Smooth muscle cell (in vitro differentiated cells): ENCODE measurements around the gene EDA. TPM values are rescaled to one million over a fixed set of nuclear protein-coding genes. Genes with fewer than 3 reads are reported as not detected.
A peak's percentile ranks its signal among the peaks of the same experiment; 100 is the strongest.

ENCODE experiments used
- DNase-seq: peaks from one replicate; lab custom pipeline; 2025; ENCODE audit not compliant: unreplicated experiment; lab: John Stamatoyannopoulos, UW
- H2AFZ ChIP-seq: fragments of 200-600 bp; sonication (generic); 2 replicates; pipeline ENCODE4 v1.6.0; 2016; ENCODE audit warnings: antibody characterized with exemption, low read depth, mild to moderate bottlenecking
- H3F3A ChIP-seq: fragments of 200-600 bp; sonication (generic); 2 replicates; pipeline ENCODE4 v1.6.0; 2017; ENCODE audit warnings: antibody characterized with exemption, low read depth
- H3K27ac ChIP-seq: fragments of 200-600 bp; sonication (generic); 2 replicates; pipeline ENCODE4 v1.5.1; 2016; ENCODE audit warnings: low read depth, mild to moderate bottlenecking
- H3K27me3 ChIP-seq: fragments of 200-600 bp; sonication (generic); 2 replicates; pipeline ENCODE4 v1.6.1; 2016; ENCODE audit warnings: low read depth, mild to moderate bottlenecking
- H3K36me3 ChIP-seq: fragments of 200-600 bp; sonication (generic); 2 replicates; pipeline ENCODE4 v1.5.1; 2016; ENCODE audit warnings: low read depth
- H3K4me1 ChIP-seq: fragments of 200-600 bp; sonication (generic); 2 replicates; pipeline ENCODE4 v1.5.1; 2016; ENCODE audit warnings: low read depth
- H3K4me2 ChIP-seq: fragments of 200-600 bp; sonication (generic); 2 replicates; pipeline ENCODE4 v1.6.0; 2016; ENCODE audit warnings: mild to moderate bottlenecking
- H3K4me3 ChIP-seq: fragments of 200-600 bp; sonication (generic); 2 replicates; pipeline ENCODE4 v1.5.1; 2016; ENCODE audit warnings: mild to moderate bottlenecking
- H3K79me2 ChIP-seq: fragments of 200-600 bp; sonication (generic); 2 replicates; pipeline ENCODE4 v1.6.0; 2016; ENCODE audit warnings: low read depth, mild to moderate bottlenecking
- H3K9ac ChIP-seq: fragments of 200-600 bp; sonication (generic); 2 replicates; pipeline ENCODE4 v1.6.0; 2016; ENCODE audit warnings: low read depth
- H3K9me3 ChIP-seq: fragments of 200-600 bp; sonication (generic); replicated peaks from 2 replicates; pipeline ENCODE4 v1.5.1; 2016; ENCODE audit warnings: low read depth
- H4K20me1 ChIP-seq: fragments of 200-600 bp; sonication (generic); 2 replicates; pipeline ENCODE4 v1.6.0; 2016; ENCODE audit warnings: low read depth
- CTCF ChIP-seq: fragments of 200-600 bp; sonication (generic); IDR thresholded peaks from 2 replicates; pipeline ENCODE4 v1.5.1; 2017; ENCODE audit warnings: borderline replicate concordance, mild to moderate bottlenecking, antibody characterized with exemption; ENCODE audit not compliant: insufficient read depth, poor library complexity, severe bottlenecking
- WGBS: methylation state at CpG from one replicate; pipeline ENCODE4 v1.1.7; 2016; ENCODE audit warnings: low lambda C conversion rate; 5-methylcytosine and 5-hydroxymethylcytosine counted together
- polyA plus RNA-seq: library from polyadenylated mRNA; unstranded; fragments of >200 nt; fragmentation: Nextera tagmentation; extraction: Ambion mirVana; gene quantifications from 2 replicates; pipeline ENCODE4 v1.2.1, GENCODE V29; 2016
- total RNA-seq: library from RNA; depleted of rRNA; stranded (reverse); fragments of >200 nt; gene quantifications from 2 replicates; pipeline ENCODE4 v1.2.3, GENCODE V29; 2014

EDA gene
- 1.3 and 2.0 TPM in 2 replicates for total RNA-seq
- polyA plus RNA-seq = 1.0 TPM in 1 of 2 replicates, not detected in the other

DNA sequence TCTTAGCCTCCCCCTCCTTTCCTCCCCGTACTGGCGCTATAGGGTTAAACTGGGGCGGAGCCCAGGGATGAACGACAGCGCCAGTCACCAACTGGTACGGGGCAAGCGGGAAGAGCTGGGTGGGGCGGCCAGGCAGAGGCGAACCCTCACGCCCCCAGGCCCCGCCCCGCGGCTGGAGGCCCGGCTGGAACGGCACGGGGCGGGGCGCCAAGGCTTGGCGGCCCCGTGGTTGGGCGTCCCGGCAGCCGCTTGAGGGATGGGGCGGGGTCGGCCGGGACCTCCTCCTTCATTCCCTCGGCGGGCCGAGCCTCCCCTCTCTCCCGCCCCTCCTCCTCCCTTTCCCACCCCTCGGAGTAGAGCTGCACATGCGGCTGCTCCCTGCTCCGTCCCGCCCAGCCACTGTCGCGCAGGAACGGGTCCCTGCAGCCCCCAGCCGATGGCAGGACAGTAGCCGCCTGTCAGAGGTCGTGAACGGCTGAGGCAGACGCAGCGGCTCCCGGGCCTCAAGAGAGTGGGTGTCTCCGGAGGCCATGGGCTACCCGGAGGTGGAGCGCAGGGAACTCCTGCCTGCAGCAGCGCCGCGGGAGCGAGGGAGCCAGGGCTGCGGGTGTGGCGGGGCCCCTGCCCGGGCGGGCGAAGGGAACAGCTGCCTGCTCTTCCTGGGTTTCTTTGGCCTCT lies at the start of gene EDA:
Gene EDA, plus strand, starts transcription at position 335 of the 678 bp plus-strand sequence.
- H3K27ac ChIP-seq = no peak within 1 kb of the TSS
- 46% methylated on average over 33 of the region's 56 CpGs for WGBS

GRCh38 chrX:69568828-69569227 lies 47.1 kb upstream of the EDA start:
- no peaks in the 10 kb centered on the region for H3K9me3 ChIP-seq
- H4K20me1 ChIP-seq = no peaks in the 10 kb centered on the region
- H3K27ac ChIP-seq = no peak overlapping the region
- no peaks in the 10 kb centered on the region for H3K79me2 ChIP-seq
- H3K4me3 ChIP-seq = no peak overlapping the region
- no peaks in the 10 kb centered on the region for H3K27me3 ChIP-seq
- H3K4me2 ChIP-seq = no peak overlapping the region
- H3K36me3 ChIP-seq = no peaks in the 10 kb centered on the region
- H2AFZ ChIP-seq = no peak overlapping the region
- no peaks in the 10 kb centered on the region for H3K4me1 ChIP-seq
- no peak for DNase-seq
- TF ChIP-seq CTCF = no peak
- 75% methylated on average over 3 of the region's 3 CpGs for WGBS
- no peak overlapping the region for H3K9ac ChIP-seq
- H3F3A ChIP-seq = no peaks in the 10 kb centered on the region

More for the DNA sequence above, at the start of gene EDA:
- Histone ChIP-seq H3F3A (no peaks in the 10 kb centered on the region), H3K4me1 (no peaks in the 10 kb centered on the region), H3K4me3 (peak within 1 kb of the TSS; percentile 56), H3K27me3 (peaks cover 12% of the 10 kb centered on the region), H4K20me1 (no peaks in the 10 kb centered on the region), H3K36me3 (no peaks in the 10 kb centered on the region), H3K9me3 (no peaks in the 10 kb centered on the region), H3K4me2 (peak within 1 kb of the TSS; percentile 80), H3K79me2 (no peaks in the 10 kb centered on the region), H2AFZ (peak within 1 kb of the TSS; percentile 79), H3K9ac (no peak within 1 kb of the TSS)
- TF ChIP-seq CTCF = no peak
- DNase-seq = peak; percentile 42

- Histone ChIP-seq H3K4me3 (no peak overlapping the region), H3F3A (no peaks in the 10 kb centered on the region), H3K4me1 (no peaks in the 10 kb centered on the region), H2AFZ (no peak overlapping the region), H3K27me3 (no peaks in the 10 kb centered on the region), H3K4me2 (no peak overlapping the region), H3K79me2 (no peaks in the 10 kb centered on the region), H3K27ac (no peak overlapping the region), H3K36me3 (no peaks in the 10 kb centered on the region), H3K9me3 (no peaks in the 10 kb centered on the region), H3K9ac (no peak overlapping the region), H4K20me1 (no peaks in the 10 kb centered on the region)
- no peak for DNase-seq
- TF ChIP-seq CTCF = no peak
- 53% methylated on average over 1 of the region's 1 CpG for WGBS
Observed at GRCh38 chrX:69597399-69597798, 18.5 kb upstream of the EDA start.

GRCh38 chrX:69600182-69600581 lies 15.7 kb upstream of the EDA start:
- Histone ChIP-seq H2AFZ (no peak overlapping the region), H3F3A (no peaks in the 10 kb centered on the region), H4K20me1 (no peaks in the 10 kb centered on the region), H3K9ac (no peak overlapping the region), H3K9me3 (no peaks in the 10 kb centered on the region), H3K4me3 (no peak overlapping the region), H3K27me3 (no peaks in the 10 kb centered on the region), H3K27ac (no peak overlapping the region), H3K36me3 (no peaks in the 10 kb centered on the region), H3K4me1 (no peaks in the 10 kb centered on the region), H3K79me2 (no peaks in the 10 kb centered on the region), H3K4me2 (no peak overlapping the region)
- WGBS = 70% methylated on average over 3 of the region's 3 CpGs
- TF ChIP-seq CTCF = no peak
- DNase-seq = no peak
